ENCODE results near the gene KNDC1. TPM values are rescaled to one million over a fixed set of nuclear protein-coding genes. Genes with fewer than 3 reads are reported as not detected.

KNDC1 gene
- total RNA-seq, 4 donors from 2014 or later: 0.42 to 1.7 (median 0.95) TPM

DNA sequence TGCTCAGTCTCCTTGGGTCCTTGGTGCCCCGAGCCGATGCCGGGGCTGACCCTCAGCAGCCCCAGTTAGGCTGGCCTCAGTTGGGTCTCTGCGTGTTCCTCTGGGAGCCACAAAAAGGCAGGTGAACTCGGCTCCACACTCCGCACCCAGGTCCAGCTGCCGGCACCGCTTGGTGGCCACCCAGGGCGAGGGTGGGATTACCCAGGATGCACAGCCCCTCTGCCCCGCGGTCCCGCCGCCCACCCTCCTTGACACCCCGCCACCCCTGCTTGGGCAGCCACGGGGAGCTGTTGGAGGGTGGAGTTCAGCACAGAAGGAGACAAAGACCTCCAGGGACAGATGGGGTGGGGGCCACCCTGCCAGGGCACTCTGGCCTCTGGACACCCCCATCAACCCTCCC, 95.3 kb downstream of the KNDC1 start:
- no peak overlapping the region for H3K4me3 ChIP-seq
- TF ChIP-seq EP300 (IDR thresholded peaks at IDR 0.05) (no peak), POLR2A (IDR thresholded peaks at IDR 0.05; ENCODE audit: low read depth) (no peak), POLR2AphosphoS5 (IDR thresholded peaks at IDR 0.05) (no peak)
- TF ChIP-seq, protein P1, sequence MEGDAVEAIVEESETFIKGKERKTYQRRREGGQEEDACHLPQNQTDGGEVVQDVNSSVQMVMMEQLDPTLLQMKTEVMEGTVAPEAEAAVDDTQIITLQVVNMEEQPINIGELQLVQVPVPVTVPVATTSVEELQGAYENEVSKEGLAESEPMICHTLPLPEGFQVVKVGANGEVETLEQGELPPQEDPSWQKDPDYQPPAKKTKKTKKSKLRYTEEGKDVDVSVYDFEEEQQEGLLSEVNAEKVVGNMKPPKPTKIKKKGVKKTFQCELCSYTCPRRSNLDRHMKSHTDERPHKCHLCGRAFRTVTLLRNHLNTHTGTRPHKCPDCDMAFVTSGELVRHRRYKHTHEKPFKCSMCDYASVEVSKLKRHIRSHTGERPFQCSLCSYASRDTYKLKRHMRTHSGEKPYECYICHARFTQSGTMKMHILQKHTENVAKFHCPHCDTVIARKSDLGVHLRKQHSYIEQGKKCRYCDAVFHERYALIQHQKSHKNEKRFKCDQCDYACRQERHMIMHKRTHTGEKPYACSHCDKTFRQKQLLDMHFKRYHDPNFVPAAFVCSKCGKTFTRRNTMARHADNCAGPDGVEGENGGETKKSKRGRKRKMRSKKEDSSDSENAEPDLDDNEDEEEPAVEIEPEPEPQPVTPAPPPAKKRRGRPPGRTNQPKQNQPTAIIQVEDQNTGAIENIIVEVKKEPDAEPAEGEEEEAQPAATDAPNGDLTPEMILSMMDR (IDR thresholded peaks at IDR 0.05): no peak
- DNase-seq (ENCODE audit: extremely low spot score): no peak
- no peak overlapping the region for H3K27ac ChIP-seq (replicated peaks in 1 of 4)
- H3K9me3 ChIP-seq: no peaks in the 10 kb centered on the region
- H3K4me1 ChIP-seq: peaks cover 27 to 34% (median 32%) of the 10 kb centered on the region in 4 donors
- no peaks in the 10 kb centered on the region for H3K36me3 ChIP-seq
- intact Hi-C loops (cut with DNase I): no loop called here
- 100% methylated on average over 1 of the region's 15 CpGs for WGBS
- peaks cover 0 to 36% (median 0%) of the 10 kb centered on the region in 4 donors for H3K27me3 ChIP-seq

DNA sequence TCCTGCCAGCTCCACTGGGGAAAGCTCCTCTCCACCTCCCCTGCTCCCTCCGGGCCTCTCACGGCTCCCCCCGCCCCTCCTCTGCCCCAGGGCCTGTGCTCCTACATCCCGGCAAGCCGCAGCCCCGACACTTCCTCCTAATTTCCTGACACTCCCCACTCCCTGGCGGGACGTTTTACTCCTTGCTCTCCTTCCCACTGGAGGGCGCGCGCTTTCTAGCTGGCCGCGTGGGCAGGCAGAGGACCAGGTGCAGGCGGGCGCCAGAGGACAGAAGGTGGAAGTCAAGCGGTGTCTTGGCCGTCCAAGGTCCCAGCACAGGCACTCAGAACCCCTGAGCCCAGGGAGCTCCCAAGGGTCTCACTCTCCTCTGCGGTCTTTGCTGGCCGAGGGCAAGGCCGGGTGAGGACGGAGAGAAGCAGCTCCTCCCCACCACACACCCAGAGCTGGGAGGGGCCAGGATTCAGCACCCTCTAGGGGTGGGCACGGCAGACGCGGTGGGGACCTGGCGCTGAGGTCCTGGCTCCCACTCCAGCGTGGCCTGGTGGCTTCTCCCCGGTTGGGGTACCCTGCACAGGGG, 97.6 kb downstream of the KNDC1 start:
- Histone ChIP-seq H3K4me1 (peaks cover 42 to 51% (median 49%) of the 10 kb centered on the region in 4 donors), H3K4me3 (peak overlapping the region; percentile 27 to 34 (median 32)), H3K9me3 (no peaks in the 10 kb centered on the region), H3K36me3 (no peaks in the 10 kb centered on the region), H3K27ac (replicated peaks in 1 of 4) (peak overlapping the region; percentile 34 to 70 (median 66)), H3K27me3 (peaks cover 0 to 15% (median 0%) of the 10 kb centered on the region in 4 donors)
- intact Hi-C loops (cut with DNase I): no loop called here
- 4% methylated on average over 12 of the region's 27 CpGs for WGBS
- DNase-seq (ENCODE audit: extremely low spot score): no peak
- TF ChIP-seq POLR2A (IDR thresholded peaks at IDR 0.05; ENCODE audit: low read depth) (no peak), POLR2AphosphoS5 (IDR thresholded peaks at IDR 0.05) (peak in 1 of 2 donors; percentile 46)
- TF ChIP-seq, protein P1 (IDR thresholded peaks at IDR 0.05): peak in 2 of 3 experiments; percentile 18 to 42

DNA sequence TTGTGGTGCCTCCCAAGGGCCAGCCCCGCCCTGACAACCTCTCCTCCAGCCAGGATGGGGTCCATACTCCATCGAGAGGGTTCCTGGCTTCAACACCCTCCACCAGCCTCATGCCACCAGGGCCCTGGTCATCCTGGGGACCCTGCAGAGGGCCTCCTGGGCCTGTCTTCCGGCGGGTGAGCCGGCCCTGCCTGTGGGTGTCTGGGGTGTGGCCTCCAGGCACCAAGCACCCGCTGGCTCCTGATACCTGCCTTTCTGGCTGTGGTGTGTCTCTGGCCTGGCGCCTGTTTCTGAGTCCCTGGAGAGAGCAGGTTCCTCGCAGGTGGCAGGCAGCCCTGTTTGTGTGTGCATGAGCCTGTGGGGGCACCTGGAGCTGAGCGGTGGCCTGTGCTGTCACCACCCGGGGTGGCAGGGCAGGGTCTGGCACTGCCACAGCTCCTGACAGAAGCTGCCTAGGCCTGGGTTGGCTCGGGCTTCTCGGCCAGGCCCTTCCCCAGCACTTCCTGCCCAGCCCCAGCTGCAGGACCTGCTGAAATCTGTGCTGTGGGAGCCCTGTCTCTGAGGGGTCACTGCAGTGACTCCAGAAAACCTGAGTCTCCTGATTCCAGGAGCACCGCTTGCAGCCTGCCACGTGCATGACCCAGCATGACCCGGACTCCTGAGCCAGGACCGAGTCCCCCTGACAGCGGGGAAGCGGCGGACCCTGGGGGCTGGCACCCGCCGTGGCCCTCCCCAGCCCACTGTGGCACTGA, 98.2 kb downstream of the KNDC1 start:
- intact Hi-C loops (cut with DNase I): no loop called here
- peak overlapping the region; percentile 34 to 70 (median 66) for H3K27ac ChIP-seq (replicated peaks in 1 of 4)

DNA sequence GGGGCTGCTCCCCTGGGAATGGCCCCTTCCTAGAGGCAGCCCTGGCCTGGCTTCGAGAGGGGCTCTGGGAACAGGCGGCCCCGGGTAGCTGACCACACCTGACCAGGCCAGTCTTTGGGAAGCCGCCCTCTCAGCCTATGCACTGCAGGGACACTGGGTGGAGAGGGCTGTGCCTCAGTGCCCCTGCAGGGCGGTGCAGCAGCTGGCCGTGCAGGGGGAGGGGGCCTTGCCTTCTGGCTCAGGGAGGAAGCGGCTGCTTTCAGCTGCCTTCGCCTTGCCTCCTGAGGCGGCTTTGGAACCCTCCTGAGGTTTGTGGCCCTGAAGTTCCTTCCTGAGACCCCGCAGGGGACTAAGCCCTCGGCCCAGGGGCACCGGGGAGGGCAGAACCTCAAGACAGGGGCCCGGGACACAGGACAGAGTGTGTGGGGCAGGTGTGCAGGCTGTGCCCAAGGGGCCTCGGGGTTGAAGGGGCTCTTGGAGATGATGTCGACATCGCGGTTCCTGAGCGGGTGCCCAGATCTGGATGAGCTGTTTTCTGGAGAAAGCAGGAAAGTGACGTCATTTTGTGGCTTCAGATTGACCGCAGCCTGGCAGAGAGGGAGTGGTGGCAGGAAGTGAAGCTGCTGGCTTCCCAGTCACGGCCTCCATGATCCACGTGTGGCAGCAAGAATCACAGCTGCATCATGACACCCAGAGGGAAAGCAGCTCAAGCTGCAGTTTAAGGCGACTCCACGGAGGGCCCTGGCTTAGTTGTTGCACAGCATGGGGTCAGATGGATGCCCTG, 99.0 kb downstream of the KNDC1 start:
- Histone ChIP-seq H3K4me3 (no peak overlapping the region), H3K27ac (replicated peaks in 1 of 4) (peak overlapping the region; percentile 34 to 70 (median 66)), H3K9me3 (no peaks in the 10 kb centered on the region), H3K36me3 (no peaks in the 10 kb centered on the region), H3K27me3 (peaks cover 0 to 11% (median 0%) of the 10 kb centered on the region in 4 donors), H3K4me1 (peaks cover 45 to 54% (median 51%) of the 10 kb centered on the region in 4 donors)
- 56% methylated on average over 23 of the region's 24 CpGs for WGBS
- intact Hi-C loops (cut with DNase I): no loop called here
- no peak for DNase-seq (ENCODE audit: extremely low spot score)
- TF ChIP-seq POLR2A (IDR thresholded peaks at IDR 0.05; ENCODE audit: low read depth) (no peak), POLR2AphosphoS5 (IDR thresholded peaks at IDR 0.05) (peak; percentile 52 to 55)

More for the DNA sequence above, 98.2 kb downstream of the KNDC1 start:
- Histone ChIP-seq H3K4me3 (peak overlapping the region; percentile 27 to 34 (median 32)), H3K9me3 (no peaks in the 10 kb centered on the region), H3K36me3 (no peaks in the 10 kb centered on the region), H3K4me1 (peaks cover 45 to 54% (median 51%) of the 10 kb centered on the region in 4 donors), H3K27me3 (peaks cover 0 to 11% (median 0%) of the 10 kb centered on the region in 4 donors)
- WGBS: 70% methylated on average over 2 of the region's 21 CpGs
- no peak for DNase-seq (ENCODE audit: extremely low spot score)
- TF ChIP-seq POLR2AphosphoS5 (IDR thresholded peaks at IDR 0.05): no peak
- TF ChIP-seq, protein P1 (IDR thresholded peaks at IDR 0.05): no peak
- no peak for TF ChIP-seq POLR2A (IDR thresholded peaks at IDR 0.05; ENCODE audit: low read depth)
- TF ChIP-seq EP300 (IDR thresholded peaks at IDR 0.05): no peak

All from esophagus muscularis mucosa (tissue), 4 donors.